CD4-positive, alpha-beta T cell (primary cell): ENCODE data around the gene SLC24A5. TPM values are rescaled to one million over a fixed set of nuclear protein-coding genes. Genes with fewer than 3 reads are reported as not detected.

Experiments
- ATAC-seq: fragments of 200-7000 bp; cut with Tn5 transposase; one replicate; pipeline ENCODE4 v1.10.0; 2022; ENCODE audit warnings: mild to moderate bottlenecking; ENCODE audit not compliant: poor library complexity
- CTCF ChIA-PET: fragments of 350-600 bp; sonication (Branson Sonifier 250); formaldehyde crosslinking; loops from one replicate; lab custom pipeline; 2021; ENCODE audit warnings: antibody characterized with exemption, inconsistent platforms; lab: Charles Lee
- POLR2A ChIA-PET: fragments of 350-600 bp; sonication (Branson Sonifier 250); formaldehyde crosslinking; loops from one replicate; lab custom pipeline; 2021; ENCODE audit warnings: antibody characterized with exemption, inconsistent platforms; lab: Charles Lee
- DNase-seq, 14 experiments: peaks; one replicate each; pipeline ENCODE4 v3.0.0-alpha.2; 2013 to 2020; ENCODE audit warnings: mixed read lengths in 2 of 14
- H3K27ac ChIP-seq, 2 donors: one replicate each; pipeline versions ENCODE4 v1.5.1 to v1.7.0; 2013; ENCODE audit warnings: low read length in 2 of 2, low read depth in 1 of 2, mild to moderate bottlenecking in 1 of 2
- H3K27me3 ChIP-seq, 2 experiments: 1 replicate in 1 of 2; 2 replicates in 1 of 2; pipeline versions ENCODE4 v1.6.1 to v1.7.0; 2013; ENCODE audit warnings: low read length in 2 of 2, control low read depth in 1 of 2, mild to moderate bottlenecking in 1 of 2, moderate library complexity in 1 of 2; ENCODE audit not compliant: insufficient read depth in 2 of 2, control insufficient read depth in 1 of 2
- H3K36me3 ChIP-seq: one replicate; pipeline ENCODE4 v1.6.1; 2013; ENCODE audit warnings: low read length, control low read depth; ENCODE audit not compliant: insufficient read depth
- H3K4me1 ChIP-seq: one replicate; pipeline ENCODE4 v1.6.1; 2013; ENCODE audit warnings: low read length, control low read depth; ENCODE audit not compliant: insufficient read depth
- H3K4me3 ChIP-seq: one replicate; pipeline ENCODE4 v1.5.1; 2013; ENCODE audit warnings: mild to moderate bottlenecking, low read length, moderate library complexity
- H3K9me3 ChIP-seq, 2 experiments: 1 replicate in 1 of 2; 2 replicates in 1 of 2; pipeline versions ENCODE4 v1.6.1 to v1.7.0; 2013; ENCODE audit warnings: low read length in 2 of 2, mild to moderate bottlenecking in 2 of 2, control low read depth in 1 of 2, moderate library complexity in 1 of 2; ENCODE audit not compliant: control insufficient read depth in 1 of 2, insufficient read depth in 1 of 2
- H3K27ac Mint-ChIP-seq: one replicate; pipeline ENCODE4 v1.8.0; 2020; ENCODE audit warnings: mixed read lengths
- H3K27me3 Mint-ChIP-seq: one replicate; pipeline ENCODE4 v1.8.0; 2021; ENCODE audit warnings: mixed read lengths
- H3K36me3 Mint-ChIP-seq: one replicate; pipeline ENCODE4 v1.8.0; 2021; ENCODE audit warnings: low read depth, mixed read lengths
- H3K4me1 Mint-ChIP-seq: one replicate; pipeline ENCODE4 v1.8.0; 2021; ENCODE audit warnings: low read depth, mixed read lengths
- H3K4me3 Mint-ChIP-seq: one replicate; pipeline ENCODE4 v1.8.0; 2020; ENCODE audit warnings: mild to moderate bottlenecking, mixed read lengths
- H3K9me3 Mint-ChIP-seq: one replicate; pipeline ENCODE4 v1.8.0; 2020; ENCODE audit warnings: mixed read lengths
- CTCF ChIP-seq: fragments of 200-600 bp; IDR thresholded peaks from one replicate; pipeline ENCODE4 v1.8.0; 2022; ENCODE audit warnings: antibody characterized with exemption, mild to moderate bottlenecking
- intact Hi-C, 2 experiments: fragments of 100-400 bp; cut with DNase I in 1 of 2; cut with micrococcal nuclease in 1 of 2; formaldehyde crosslinking; loops; one replicate each; pipeline versions ENCODE4 v1.15.1 to v1.9.0; 2023 to 2025; cut with DNase I, micrococcal nuclease
- total RNA-seq, 174 experiments: library from RNA in 2 of 174; stranded (reverse) in 2 of 174; gene quantifications; one replicate each; pipeline ENCODE4 v1.2.3 and lab custom pipeline; 2021 to 2026

Gene SLC24A5
- total RNA-seq, 2 experiments from 2014 or later = not detected

DNA sequence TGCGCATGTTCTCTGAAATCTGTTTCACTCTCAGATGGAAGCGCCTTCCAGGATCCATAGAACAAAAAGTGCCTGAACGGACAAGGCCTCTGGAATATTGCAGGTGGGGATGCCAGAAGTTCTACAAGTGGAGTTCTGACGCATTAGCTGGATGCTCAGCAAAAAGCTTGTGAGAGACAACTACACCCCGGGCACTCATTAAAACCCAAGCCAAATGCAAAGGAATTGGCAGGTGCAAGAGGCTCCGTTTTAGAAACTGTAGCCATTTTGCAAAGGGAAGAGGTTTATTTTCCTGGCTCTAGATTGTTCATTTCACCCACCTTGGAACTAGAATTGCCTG is 35.2 kb upstream of the SLC24A5 start:
- intact Hi-C loops = no loop called here
- ChIA-PET POLR2A (no interaction called here), CTCF (no interaction called here)
- ATAC-seq (no peak), DNase-seq (no peak)
- Histone ChIP-seq H3K27me3 (no peaks in the 10 kb centered on the region), H3K36me3 (no peaks in the 10 kb centered on the region), H3K27ac (no peak overlapping the region), H3K9me3 (no peaks in the 10 kb centered on the region), H3K4me3 (no peak overlapping the region), H3K4me1 (no peaks in the 10 kb centered on the region)
- Mint-ChIP-seq H3K27me3 (peaks cover 17% of the 10 kb centered on the region), H3K9me3 (no peaks in the 10 kb centered on the region), H3K4me1 (no peaks in the 10 kb centered on the region), H3K4me3 (no peak overlapping the region), H3K36me3 (no peaks in the 10 kb centered on the region), H3K27ac (no peak overlapping the region)
- TF ChIP-seq CTCF = no peak

DNA sequence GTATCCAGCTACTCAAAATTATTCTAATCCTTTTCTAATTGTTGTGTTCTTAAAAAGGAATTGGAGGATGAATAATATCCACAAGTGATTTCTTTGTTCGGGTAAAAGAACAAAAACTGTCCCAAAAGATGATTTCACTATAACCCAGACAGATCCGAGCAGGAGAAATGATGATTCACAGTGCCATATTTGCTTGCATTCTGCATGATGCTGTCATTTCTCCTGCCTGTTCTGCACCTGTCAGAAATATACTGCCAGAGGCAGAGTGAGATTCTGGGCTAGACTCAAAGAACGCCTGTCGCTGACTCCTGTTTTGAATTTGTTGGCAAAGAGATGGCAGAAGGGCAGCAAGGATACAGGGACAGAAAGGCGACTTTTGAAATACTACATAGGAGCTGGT is 34.7 kb upstream of the SLC24A5 start:
- CTCF ChIA-PET = no interaction called here
- H3K9me3 Mint-ChIP-seq = no peaks in the 10 kb centered on the region
- no peaks in the 10 kb centered on the region for H3K4me1 Mint-ChIP-seq

GRCh38 chr15:48086576-48086975 is 34.2 kb upstream of the SLC24A5 start:
- Histone ChIP-seq H3K9me3 (no peaks in the 10 kb centered on the region), H3K4me1 (no peaks in the 10 kb centered on the region), H3K27ac (no peak overlapping the region), H3K4me3 (no peak overlapping the region), H3K27me3 (no peaks in the 10 kb centered on the region), H3K36me3 (no peaks in the 10 kb centered on the region)
- TF ChIP-seq CTCF = no peak
- Mint-ChIP-seq H3K27ac (no peak overlapping the region), H3K9me3 (no peaks in the 10 kb centered on the region), H3K36me3 (no peaks in the 10 kb centered on the region), H3K27me3 (peaks cover 17% of the 10 kb centered on the region), H3K4me1 (no peaks in the 10 kb centered on the region), H3K4me3 (no peak overlapping the region)
- ChIA-PET CTCF (no interaction called here), POLR2A (no interaction called here)
- no peak for ATAC-seq
- intact Hi-C loops = no loop called here
- DNase-seq = no peak

More for the DNA sequence above, 34.7 kb upstream of the SLC24A5 start:
- no peak for TF ChIP-seq CTCF
- POLR2A ChIA-PET = no interaction called here
- ATAC-seq = no peak
- Histone ChIP-seq H3K36me3 (no peaks in the 10 kb centered on the region), H3K4me3 (no peak overlapping the region), H3K9me3 (no peaks in the 10 kb centered on the region), H3K27ac (no peak overlapping the region), H3K4me1 (no peaks in the 10 kb centered on the region), H3K27me3 (no peaks in the 10 kb centered on the region)
- Mint-ChIP-seq H3K36me3 (no peaks in the 10 kb centered on the region), H3K4me3 (no peak overlapping the region), H3K27me3 (peaks cover 17% of the 10 kb centered on the region), H3K27ac (no peak overlapping the region)
- intact Hi-C loops = no loop called here
- no peak for DNase-seq
